ENCODE results near the gene TWF1.
"Not testable (repeated sequence)": the region's sequence is repeated elsewhere in the genome, so short reads cannot be mapped to it uniquely, and the experiment has no call there.

The TWF1 gene

DNA sequence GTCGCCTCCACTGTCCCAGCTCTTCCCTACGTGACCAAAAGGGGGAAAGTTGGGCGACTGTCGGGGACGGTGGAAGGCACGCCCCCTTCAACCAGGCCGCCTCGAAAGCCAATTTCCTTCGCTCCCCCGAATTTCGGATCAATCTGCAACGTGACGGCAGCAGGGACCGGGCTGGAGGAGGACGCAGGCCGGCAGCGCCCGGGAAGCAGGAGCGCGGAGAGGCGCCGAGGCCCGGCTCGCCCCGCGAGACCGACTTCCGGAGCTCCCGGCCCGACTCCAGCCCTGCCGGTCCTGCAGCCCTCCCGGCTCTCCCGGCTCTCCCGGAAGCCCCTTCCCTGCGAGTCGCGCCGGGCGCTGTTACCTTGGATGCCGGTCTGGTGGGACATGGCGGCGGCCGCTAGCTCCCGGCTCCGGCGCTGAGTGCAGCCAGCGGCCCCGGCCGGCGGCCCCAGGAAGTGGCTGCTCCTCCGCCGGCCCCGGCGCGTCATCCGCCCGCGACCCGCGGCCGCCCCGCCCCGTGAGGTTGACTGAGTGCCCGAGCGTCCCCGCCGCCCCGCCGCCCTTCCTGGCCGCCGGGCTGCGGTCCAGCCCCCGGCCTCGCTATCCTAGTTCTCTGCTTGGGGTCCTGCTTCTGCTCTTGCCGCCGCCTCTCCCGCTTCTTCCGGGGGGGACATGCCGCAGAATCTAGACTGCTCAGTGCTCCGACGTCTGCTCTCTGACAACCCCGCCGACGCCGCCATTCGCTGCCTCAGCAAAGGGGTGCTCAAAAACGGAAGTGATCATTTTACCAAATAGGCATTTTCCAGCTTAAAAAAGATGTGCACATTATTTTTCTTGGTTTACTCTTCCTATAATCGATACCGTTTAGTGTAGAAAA, at the start of gene TWF1:
TWF1 (minus strand) TSS at position 458 of the 877 bp plus-strand sequence; CDS start at position 386, 72 bp downstream.
- peak; percentile 77 for DNase-seq (ENCODE audit: low read depth)

DNA sequence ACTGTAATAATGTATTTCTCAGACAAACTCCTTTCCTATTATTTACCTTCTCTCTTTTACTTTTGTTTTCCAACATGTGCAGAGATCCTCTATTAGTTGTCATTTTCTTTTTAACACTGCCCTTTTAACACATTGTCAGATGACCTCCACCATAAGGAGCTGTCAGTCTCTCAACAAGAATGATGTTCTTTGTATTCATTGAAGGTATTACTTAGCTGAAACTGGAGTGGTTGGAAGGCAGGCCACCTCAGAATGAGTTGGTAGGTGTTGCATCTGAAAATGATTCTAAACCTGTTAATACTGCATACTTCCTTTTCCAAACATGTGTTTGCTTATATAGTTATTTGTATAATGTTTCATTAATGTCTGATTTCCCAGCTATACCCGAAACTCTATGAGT, 46.6 kb upstream of the TWF1 start:
- no peak for DNase-seq (ENCODE audit: low read depth)

- no peak for DNase-seq (ENCODE audit: low read depth)
Observed at GRCh38 chr12:43848786-43849185, 42.7 kb upstream of the TWF1 start.

DNA sequence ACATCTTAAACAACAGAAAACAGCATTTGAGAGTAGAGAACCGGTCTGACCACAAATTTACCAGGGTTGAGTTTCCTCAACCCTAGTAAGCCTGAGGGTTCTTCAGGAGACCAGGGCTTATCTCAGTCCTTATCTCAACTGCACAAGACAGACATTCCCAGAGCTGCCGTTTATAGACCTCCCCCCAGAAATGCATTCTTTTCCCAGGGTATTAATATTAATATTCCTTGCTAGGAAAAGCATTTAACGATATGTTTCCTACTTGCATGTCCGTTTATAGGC, 42.0 kb upstream of the TWF1 start:
- no peak for DNase-seq (ENCODE audit: low read depth)

DNA sequence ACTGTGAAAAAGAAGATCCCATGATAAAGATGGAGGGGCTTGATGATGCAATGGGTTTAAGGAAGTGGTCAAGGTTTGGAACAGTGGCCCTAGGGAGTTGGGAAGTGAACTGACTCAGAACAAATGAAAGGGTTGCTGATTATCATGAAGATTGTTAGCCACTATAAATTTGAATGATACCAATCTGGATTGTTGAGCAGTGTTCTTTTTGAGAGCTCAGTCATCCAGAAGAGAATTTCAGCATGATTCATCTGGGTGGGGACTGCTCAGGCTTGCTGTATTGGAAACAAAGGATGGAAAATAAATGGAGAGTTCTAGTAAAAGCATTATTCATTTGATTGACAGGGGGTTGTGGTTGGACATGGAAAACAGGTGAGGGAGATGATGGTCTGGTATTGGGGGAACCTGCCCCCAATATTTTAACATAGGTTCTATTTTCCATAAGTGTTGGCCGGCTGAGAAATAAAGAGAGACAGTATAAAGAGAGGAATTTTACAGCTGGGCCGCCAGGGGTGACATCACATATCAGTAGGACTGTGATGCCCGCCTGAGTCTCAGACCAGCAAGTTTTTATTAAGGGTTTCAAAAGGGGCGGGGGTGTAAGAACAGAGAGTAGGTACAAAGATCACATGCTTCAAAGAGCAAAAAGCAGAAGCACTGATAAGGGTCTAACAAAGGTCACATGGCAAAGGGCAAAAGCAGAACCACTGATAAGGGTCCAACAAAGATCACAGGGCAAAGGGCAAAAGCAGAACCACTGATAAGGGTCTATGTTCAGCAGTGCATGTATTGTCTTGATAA, 41.5 kb upstream of the TWF1 start:
- DNase-seq (ENCODE audit: low read depth): not testable (repeated sequence)

GRCh38 chr12:43842259-43842658, 36.1 kb upstream of the TWF1 start:
- DNase-seq (ENCODE audit: low read depth): no peak

GRCh38 chr12:43841253-43841652, 35.1 kb upstream of the TWF1 start:
- DNase-seq (ENCODE audit: low read depth): no peak

DNA sequence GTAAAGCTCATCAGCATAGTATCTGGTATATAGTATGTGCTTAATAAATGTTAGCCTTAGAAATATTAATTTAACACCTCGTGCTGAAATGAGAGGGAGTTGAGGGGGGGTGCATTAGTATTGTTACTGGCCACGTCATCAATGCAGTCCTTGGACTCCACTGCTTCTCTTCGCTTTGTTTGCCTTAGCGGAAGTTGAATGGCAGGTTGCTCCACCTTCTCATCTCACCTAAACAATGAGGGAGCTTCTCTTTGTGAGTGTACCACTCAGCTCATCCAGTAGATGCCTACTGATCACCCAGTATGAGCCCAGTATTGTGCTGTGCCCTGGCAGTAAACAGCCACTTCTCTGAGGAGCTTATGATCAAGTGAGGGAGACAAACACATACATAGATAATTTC, 34.2 kb upstream of the TWF1 start:
- DNase-seq (ENCODE audit: low read depth): no peak

GRCh38 chr12:43836475-43836989, 30.4 kb upstream of the TWF1 start:
- DNase-seq (ENCODE audit: low read depth): no peak

GRCh38 chr12:43835656-43836474, 29.7 kb upstream of the TWF1 start, which contains the start of gene TMEM117:
TSS of gene TMEM117 (plus strand) at chr12:43836081.
- peak; percentile 47 for DNase-seq (ENCODE audit: low read depth)

GRCh38 chr12:43835264-43835655, 29.1 kb upstream of the TWF1 start:
- DNase-seq (ENCODE audit: low read depth): no peak

GRCh38 chr12:43832463-43833168, 26.5 kb upstream of the TWF1 start:
- no peak for DNase-seq (ENCODE audit: low read depth)

DNA sequence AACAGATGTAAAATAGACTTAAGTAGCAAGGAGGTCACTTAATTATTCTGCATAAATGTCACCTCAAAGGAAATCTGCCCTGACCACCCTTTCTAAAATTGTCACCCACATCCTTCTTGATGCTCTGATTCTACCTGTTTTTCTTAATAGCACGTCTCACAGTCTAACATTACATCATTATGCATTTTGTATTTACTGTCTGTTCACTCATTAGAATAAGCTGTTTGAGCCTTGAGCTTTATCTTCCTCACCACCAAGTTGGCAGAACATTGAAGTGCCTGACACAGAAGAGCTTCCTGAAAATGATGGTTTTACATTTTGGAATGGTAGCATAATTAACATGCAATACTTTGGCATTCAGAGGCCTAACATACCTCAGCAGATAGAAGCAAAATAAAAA, 21.0 kb upstream of the TWF1 start:
- no peak for DNase-seq (ENCODE audit: low read depth)

DNA sequence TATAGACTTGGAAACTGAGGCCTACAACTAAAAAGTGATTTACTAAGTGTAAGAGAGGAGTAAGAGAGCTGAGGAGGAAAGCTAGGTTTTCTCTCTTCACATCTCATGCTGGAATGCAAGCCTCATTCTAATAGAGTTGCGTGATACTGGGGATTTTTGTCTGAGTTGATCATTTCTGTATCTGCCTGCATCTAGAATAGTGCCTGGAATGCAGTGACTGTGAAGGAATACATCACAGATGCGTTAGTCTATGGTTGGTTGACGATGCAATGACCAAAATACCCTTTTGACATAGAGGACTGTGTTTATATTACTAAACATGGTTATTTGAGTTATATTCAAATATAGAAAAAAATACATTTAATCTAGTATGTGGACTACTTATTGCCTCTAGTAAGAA, 20.6 kb upstream of the TWF1 start:
- DNase-seq (ENCODE audit: low read depth): no peak

DNA sequence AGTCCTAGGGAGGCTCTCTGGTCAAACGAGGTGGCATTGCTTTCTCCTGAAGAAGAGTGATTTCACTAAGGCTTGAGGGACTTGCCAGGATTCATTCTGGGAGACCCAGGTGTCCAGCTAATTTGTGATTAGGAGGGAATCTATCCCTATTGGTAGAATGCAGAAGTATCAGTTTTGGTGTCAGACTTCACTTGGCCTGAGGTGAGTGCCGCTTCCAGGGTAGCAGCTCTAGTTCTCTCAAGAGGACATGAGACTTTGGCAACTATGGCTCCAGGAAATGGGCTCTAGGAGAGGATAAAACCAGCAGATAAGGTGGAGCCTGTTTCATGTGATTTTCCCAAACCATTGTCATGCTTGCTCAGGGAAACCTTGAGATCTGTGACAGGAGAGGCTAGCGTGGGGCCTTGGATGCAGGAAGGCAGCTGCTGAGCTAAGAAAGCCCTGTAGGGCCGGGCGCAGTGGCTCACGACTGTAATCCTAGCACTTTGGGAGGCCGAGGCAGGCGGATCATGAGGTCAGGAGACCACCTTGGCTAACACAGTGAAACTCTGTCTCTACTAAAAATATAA, 18.2 kb upstream of the TWF1 start:
- DNase-seq (ENCODE audit: low read depth): no peak

DNA sequence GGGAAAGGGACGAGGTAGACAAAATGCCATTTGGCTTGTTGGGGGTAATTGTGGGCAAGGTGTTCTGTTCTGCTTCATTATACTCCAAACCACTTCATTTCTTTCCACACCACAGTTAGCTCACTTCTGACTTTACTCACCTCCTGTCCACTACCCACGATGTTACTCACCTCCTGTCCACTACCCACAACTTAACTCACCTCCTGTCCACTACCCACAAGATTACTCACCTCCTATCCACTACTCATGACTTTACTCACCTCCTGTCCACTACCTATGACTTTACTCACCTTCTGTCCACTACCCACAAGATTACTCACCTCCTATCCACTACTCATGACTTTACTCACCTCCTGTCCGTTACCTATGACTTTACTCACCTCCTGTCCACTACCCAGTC, 10.1 kb upstream of the TWF1 start:
- DNase-seq (ENCODE audit: low read depth): no peak

DNA sequence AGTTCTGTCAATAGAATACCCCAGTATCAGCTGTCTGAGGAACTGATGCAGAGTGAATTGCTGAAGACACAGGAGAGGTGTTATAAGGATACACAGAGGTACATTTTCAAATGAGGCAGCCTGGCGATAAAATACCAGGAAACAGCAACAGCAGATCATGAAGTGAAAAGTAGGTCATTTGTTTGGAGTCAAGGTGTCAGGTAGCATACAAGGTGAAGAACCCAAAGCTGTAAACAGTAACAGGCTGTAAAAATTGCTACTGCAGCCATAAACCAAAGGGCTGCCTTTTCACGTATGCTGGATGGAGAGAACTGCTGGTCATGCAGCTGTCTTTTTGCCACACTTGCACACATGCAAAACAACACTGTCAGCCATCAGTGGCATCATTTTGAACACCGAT, 9.3 kb upstream of the TWF1 start:
- DNase-seq (ENCODE audit: low read depth): no peak

DNA sequence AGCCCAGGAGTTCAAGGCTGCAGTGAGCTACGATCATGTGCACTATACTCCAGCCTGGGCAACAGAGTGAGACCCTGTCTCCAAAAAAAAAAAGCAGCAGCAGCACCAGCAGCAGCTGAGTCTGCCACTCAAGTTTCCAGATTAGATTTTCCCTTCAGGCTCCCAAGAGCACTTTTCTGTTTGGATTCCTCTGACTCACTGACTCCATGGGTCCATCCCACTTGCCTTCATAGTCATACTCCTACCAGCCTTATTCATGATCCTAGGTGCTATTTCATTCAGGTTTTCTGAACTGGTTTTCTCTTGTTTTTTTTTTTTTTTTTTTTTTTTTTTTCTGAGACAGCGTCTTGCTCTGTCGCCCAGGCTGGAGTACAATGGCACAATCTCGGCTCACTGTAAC, 6.8 kb upstream of the TWF1 start:
- no peak for DNase-seq (ENCODE audit: low read depth)

- no peak for DNase-seq (ENCODE audit: low read depth)
Observed at GRCh38 chr12:43812057-43812456, 5.9 kb upstream of the TWF1 start.

DNA sequence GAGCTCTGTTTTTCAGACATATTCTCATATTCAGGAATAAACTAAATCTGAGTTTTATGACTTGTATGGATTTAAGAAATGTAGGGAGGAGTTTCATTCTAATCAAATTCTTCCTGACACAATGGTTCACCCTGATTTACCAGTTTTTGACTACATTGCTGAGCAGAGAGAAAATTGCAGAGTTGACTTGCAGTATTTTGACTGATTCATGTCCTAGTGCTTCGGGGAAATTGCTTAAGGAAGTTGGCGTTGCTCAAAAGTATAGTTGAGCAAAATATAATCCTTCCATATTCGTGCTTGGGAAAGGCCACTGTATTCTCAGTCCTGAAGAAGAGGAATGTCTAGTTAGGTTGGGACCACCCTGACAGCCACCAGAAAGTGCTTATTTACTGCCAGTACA, 1.3 kb upstream of the TWF1 start:
- no peak for DNase-seq (ENCODE audit: low read depth)

DNA sequence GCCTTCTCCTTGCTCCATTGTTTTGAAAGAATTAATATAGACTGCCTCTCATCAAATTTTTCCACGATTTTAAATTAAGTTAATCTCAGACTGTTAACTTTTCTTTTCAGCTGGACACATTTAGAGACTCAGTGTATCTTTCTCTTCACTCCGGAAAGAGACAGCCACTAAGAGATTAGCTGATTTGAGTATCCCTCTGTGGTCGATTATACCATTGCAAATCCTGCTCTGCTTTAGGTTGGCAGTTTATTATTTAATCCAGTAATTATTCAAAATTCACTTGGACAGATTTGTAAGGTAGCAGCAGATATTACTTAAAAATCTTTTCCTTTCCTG, 588 bp upstream of the TWF1 start:
- no peak for DNase-seq (ENCODE audit: low read depth)
